Naive thymus-derived CD4-positive, alpha-beta T cell (primary cell): ENCODE measurements around the gene DLK1. TPM values are rescaled to one million over a fixed set of nuclear protein-coding genes. Genes with fewer than 3 reads are reported as not detected.

Experiments
- ATAC-seq: fragments of 150-1000 bp; cut with Tn5 transposase; 2 replicates; pipeline ENCODE4 v1.10.0; 2021; ENCODE audit warnings: mild to moderate bottlenecking, moderate library complexity
- CTCF ChIA-PET: fragments of 350-600 bp; sonication (Branson Sonifier 250); formaldehyde crosslinking; loops from one replicate; lab custom pipeline; 2021; ENCODE audit warnings: antibody characterized with exemption; lab: Charles Lee
- POLR2A ChIA-PET: fragments of 350-600 bp; sonication (Branson Sonifier 250); formaldehyde crosslinking; loops from one replicate; lab custom pipeline; 2021; ENCODE audit warnings: antibody characterized with exemption, inconsistent platforms; lab: Charles Lee
- DNase-seq, 9 donors: peaks; one replicate each; pipeline versions ENCODE4 v3.0.0 to v3.0.0-alpha.2; 2020 to 2022; ENCODE audit warnings: mixed read lengths in 1 of 9
- H3K27ac ChIP-seq: one replicate; pipeline ENCODE4 v1.7.0; 2013; ENCODE audit warnings: mild to moderate bottlenecking, low read depth, low read length, moderate library complexity
- H3K27me3 ChIP-seq, 2 donors: one replicate each; pipeline ENCODE4 v1.7.0; 2013; ENCODE audit warnings: low read length in 2 of 2, mild to moderate bottlenecking in 2 of 2, moderate library complexity in 2 of 2; ENCODE audit not compliant: control insufficient read depth in 2 of 2, insufficient read depth in 2 of 2
- H3K36me3 ChIP-seq, 3 experiments: 1 replicate in 2 of 3; 2 replicates in 1 of 3; pipeline ENCODE4 v1.7.0; 2013; ENCODE audit warnings: low read length in 3 of 3, mild to moderate bottlenecking in 3 of 3, moderate library complexity in 1 of 3; ENCODE audit not compliant: insufficient read depth in 3 of 3, control insufficient read depth in 2 of 3
- H3K4me1 ChIP-seq, 2 donors: one replicate each; pipeline ENCODE4 v1.7.0; 2013; ENCODE audit warnings: low read length in 2 of 2, mild to moderate bottlenecking in 2 of 2, moderate library complexity in 1 of 2; ENCODE audit not compliant: control insufficient read depth in 2 of 2, insufficient read depth in 2 of 2
- H3K4me3 ChIP-seq: 2 replicates; pipeline ENCODE4 v1.7.0; 2013; ENCODE audit warnings: mild to moderate bottlenecking, low read length
- H3K9me3 ChIP-seq, 3 experiments: 1 replicate in 2 of 3; 2 replicates in 1 of 3; pipeline ENCODE4 v1.7.0; 2013; ENCODE audit warnings: low read length in 3 of 3; ENCODE audit not compliant: control insufficient read depth in 2 of 3
- H3K27ac Mint-ChIP-seq, 9 donors: one replicate each; pipeline ENCODE4 v1.8.0; 2020 to 2022; ENCODE audit warnings: mixed read lengths in 9 of 9, mild to moderate bottlenecking in 8 of 9, moderate library complexity in 5 of 9, inconsistent platforms in 2 of 9
- H3K27me3 Mint-ChIP-seq, 5 donors: one replicate each; pipeline ENCODE4 v1.8.0; 2021 to 2022; ENCODE audit warnings: mixed read lengths in 5 of 5, mild to moderate bottlenecking in 1 of 5
- H3K36me3 Mint-ChIP-seq, 5 donors: one replicate each; pipeline ENCODE4 v1.8.0; 2020 to 2022; ENCODE audit warnings: mixed read lengths in 5 of 5, mild to moderate bottlenecking in 3 of 5, inconsistent platforms in 1 of 5
- H3K4me1 Mint-ChIP-seq, 7 donors: one replicate each; pipeline ENCODE4 v1.8.0; 2020 to 2022; ENCODE audit warnings: mixed read lengths in 7 of 7, mild to moderate bottlenecking in 3 of 7, inconsistent platforms in 1 of 7
- H3K4me3 Mint-ChIP-seq, 10 donors: one replicate each; pipeline ENCODE4 v1.8.0; 2020 to 2022; ENCODE audit warnings: mild to moderate bottlenecking in 10 of 10, mixed read lengths in 10 of 10, moderate library complexity in 6 of 10, inconsistent platforms in 2 of 10
- H3K9me3 Mint-ChIP-seq, 11 donors: one replicate each; pipeline ENCODE4 v1.8.0; 2020 to 2022; ENCODE audit warnings: mixed read lengths in 11 of 11, mild to moderate bottlenecking in 4 of 11, inconsistent platforms in 1 of 11, moderate library complexity in 1 of 11
- intact Hi-C, 2 donors: fragments of 100-400 bp; cut with micrococcal nuclease; formaldehyde crosslinking; loops; one replicate each; pipeline ENCODE4 v1.15.1; 2023
- polyA plus RNA-seq, 2 donors: library from polyadenylated mRNA; unstranded; fragments of 300-500 nt; fragmentation: Illumina TruSeq; gene quantifications; one replicate each; pipeline ENCODE4 v1.2.3, GENCODE V29; 2021
- total RNA-seq, 6 experiments: library from RNA in 5 of 6; stranded (reverse) in 5 of 6; gene quantifications; 1 replicate in 5 of 6; 2 replicates in 1 of 6; pipeline ENCODE4 v1.2.3 and lab custom pipeline; 2021 to 2026

The DLK1 gene
- total and polyA plus RNA-seq, 7 experiments from 2014 or later = not detected

- H3K27me3 ChIP-seq = no peaks in the 10 kb centered on the region
- Mint-ChIP-seq H3K4me3 (no peak overlapping the region), H3K27me3 (peaks cover 14 to 47% (median 26%) of the 10 kb centered on the region in 5 donors), H3K27ac (no peak overlapping the region), H3K9me3 (peaks cover 0 to 9% (median 0%) of the 10 kb centered on the region in 11 donors), H3K4me1 (no peaks in the 10 kb centered on the region), H3K36me3 (peaks cover 0 to 4% (median 0%) of the 10 kb centered on the region in 5 donors)
- no peaks in the 10 kb centered on the region for H3K4me1 ChIP-seq
- CTCF ChIA-PET = no interaction called here
- no peak overlapping the region for H3K27ac ChIP-seq
- intact Hi-C loops = no loop called here
- DNase-seq = no peak
- H3K36me3 ChIP-seq = no peaks in the 10 kb centered on the region
- H3K4me3 ChIP-seq = no peak overlapping the region
- POLR2A ChIA-PET = no interaction called here
- H3K9me3 ChIP-seq = no peaks in the 10 kb centered on the region
- no peak for ATAC-seq
Measured at GRCh38 chr14:100750762-100751699, 24.3 kb downstream of the DLK1 start.

DNA sequence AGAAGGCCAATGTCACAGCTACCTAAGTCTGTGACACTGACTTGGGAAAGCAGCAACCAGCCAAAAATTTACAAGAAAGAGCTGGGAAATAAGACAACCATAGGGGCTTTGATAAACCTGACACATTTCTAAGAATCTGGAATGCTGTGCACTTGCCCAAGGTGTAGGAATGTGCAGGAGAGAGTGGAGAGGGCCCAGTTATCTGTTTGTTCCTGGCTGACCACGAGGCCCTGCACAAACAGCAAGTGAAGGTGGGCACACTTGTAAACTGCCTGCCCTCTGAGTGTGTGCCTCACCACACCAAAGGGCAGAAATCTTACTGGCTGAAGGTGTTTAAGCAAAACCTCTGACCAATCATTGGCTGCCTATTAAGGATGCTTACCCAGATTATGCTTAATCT is 27.3 kb downstream of the DLK1 start:
- ATAC-seq = no peak
- H3K36me3 ChIP-seq = no peaks in the 10 kb centered on the region
- H3K4me3 Mint-ChIP-seq = no peak overlapping the region
- H3K9me3 ChIP-seq = no peaks in the 10 kb centered on the region
- peaks cover 15 to 51% (median 33%) of the 10 kb centered on the region in 5 donors for H3K27me3 Mint-ChIP-seq
- H3K27ac ChIP-seq = no peak overlapping the region
- no peaks in the 10 kb centered on the region for H3K4me1 Mint-ChIP-seq
- DNase-seq = no peak
- no peak overlapping the region for H3K4me3 ChIP-seq
- H3K27ac Mint-ChIP-seq = no peak overlapping the region
- POLR2A ChIA-PET = no interaction called here
- H3K27me3 ChIP-seq = no peaks in the 10 kb centered on the region
- H3K4me1 ChIP-seq = no peaks in the 10 kb centered on the region
- intact Hi-C loops = no loop called here
- CTCF ChIA-PET = interaction anchor here (0.5 kb wide), 1 partner anchor 893 kb away, joined by 5 read pairs; no protein-coding TSS in a partner anchor
- peaks cover 0 to 4% (median 0%) of the 10 kb centered on the region in 5 donors for H3K36me3 Mint-ChIP-seq
- peaks cover 0 to 9% (median 0%) of the 10 kb centered on the region in 11 donors for H3K9me3 Mint-ChIP-seq

- ChIA-PET POLR2A (no interaction called here), CTCF (no interaction called here)
- intact Hi-C loops = no loop called here
- Mint-ChIP-seq H3K27me3 (peaks cover 15 to 48% (median 32%) of the 10 kb centered on the region in 5 donors), H3K4me3 (no peak overlapping the region), H3K36me3 (peaks cover 0 to 4% (median 0%) of the 10 kb centered on the region in 5 donors), H3K27ac (no peak overlapping the region), H3K9me3 (peaks cover 0 to 9% (median 0%) of the 10 kb centered on the region in 11 donors), H3K4me1 (no peaks in the 10 kb centered on the region)
- Histone ChIP-seq H3K36me3 (no peaks in the 10 kb centered on the region), H3K4me1 (no peaks in the 10 kb centered on the region), H3K27ac (no peak overlapping the region), H3K27me3 (no peaks in the 10 kb centered on the region), H3K9me3 (no peaks in the 10 kb centered on the region), H3K4me3 (no peak overlapping the region)
- ATAC-seq = no peak
- DNase-seq = no peak
Measured at GRCh38 chr14:100755649-100756048, 29.0 kb downstream of the DLK1 start.

- H3K27ac Mint-ChIP-seq = no peak overlapping the region
- Histone ChIP-seq H3K27me3 (no peaks in the 10 kb centered on the region), H3K9me3 (no peaks in the 10 kb centered on the region), H3K27ac (no peak overlapping the region), H3K4me3 (no peak overlapping the region), H3K4me1 (no peaks in the 10 kb centered on the region), H3K36me3 (no peaks in the 10 kb centered on the region)
- H3K9me3 Mint-ChIP-seq = no peaks in the 10 kb centered on the region
- ChIA-PET POLR2A (no interaction called here), CTCF (no interaction called here)
- H3K4me3 Mint-ChIP-seq = no peak overlapping the region
- peaks cover 0 to 2% (median 0%) of the 10 kb centered on the region in 7 donors for H3K4me1 Mint-ChIP-seq
- peaks cover 0 to 15% (median 8%) of the 10 kb centered on the region in 5 donors for H3K27me3 Mint-ChIP-seq
- intact Hi-C loops = no loop called here
- no peak for ATAC-seq
- no peak for DNase-seq
- H3K36me3 Mint-ChIP-seq = no peaks in the 10 kb centered on the region
Measured at GRCh38 chr14:100761481-100761880, 34.8 kb downstream of the DLK1 start.

- ChIA-PET CTCF (no interaction called here), POLR2A (no interaction called here)
- intact Hi-C loops = no loop called here
- H3K4me1 ChIP-seq = no peaks in the 10 kb centered on the region
- peaks cover 0 to 15% (median 9%) of the 10 kb centered on the region in 5 donors for H3K27me3 Mint-ChIP-seq
- no peak overlapping the region for H3K4me3 ChIP-seq
- no peak overlapping the region for H3K4me3 Mint-ChIP-seq
- no peaks in the 10 kb centered on the region for H3K9me3 Mint-ChIP-seq
- no peaks in the 10 kb centered on the region for H3K9me3 ChIP-seq
- no peaks in the 10 kb centered on the region for H3K36me3 Mint-ChIP-seq
- no peak overlapping the region for H3K27ac ChIP-seq
- H3K27ac Mint-ChIP-seq = no peak overlapping the region
- no peaks in the 10 kb centered on the region for H3K36me3 ChIP-seq
- peaks cover 0 to 2% (median 0%) of the 10 kb centered on the region in 7 donors for H3K4me1 Mint-ChIP-seq
- no peaks in the 10 kb centered on the region for H3K27me3 ChIP-seq
- ATAC-seq = no peak
- DNase-seq = no peak
Measured at GRCh38 chr14:100762089-100762515, 35.4 kb downstream of the DLK1 start.

DNA sequence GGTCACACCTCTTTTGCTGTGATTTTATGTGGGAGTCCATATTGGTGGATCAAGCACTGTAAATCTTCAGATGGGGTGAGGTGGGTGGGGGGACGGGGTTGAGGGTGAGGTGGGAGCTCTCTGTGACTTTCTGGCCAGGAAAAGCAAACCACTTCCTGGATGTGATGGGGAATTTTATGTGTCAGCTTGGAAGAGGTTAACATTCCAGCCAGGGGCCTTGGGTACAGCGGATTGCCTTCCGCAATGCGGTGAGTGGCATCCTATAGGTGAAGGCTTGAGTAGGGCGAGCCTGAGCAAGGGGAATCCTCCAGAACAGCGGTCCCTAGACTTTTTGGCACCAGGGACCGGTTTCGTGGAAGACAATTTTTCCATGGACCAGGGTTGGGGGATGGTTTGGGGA is 36.2 kb downstream of the DLK1 start:
- H3K36me3 Mint-ChIP-seq = no peaks in the 10 kb centered on the region
- H3K27me3 Mint-ChIP-seq = peaks cover 6 to 15% (median 8%) of the 10 kb centered on the region in 5 donors
- ATAC-seq = no peak
- no peaks in the 10 kb centered on the region for H3K9me3 Mint-ChIP-seq
- DNase-seq = no peak
- ChIA-PET CTCF (no interaction called here), POLR2A (no interaction called here)
- H3K27ac Mint-ChIP-seq = no peak overlapping the region
- Histone ChIP-seq H3K36me3 (no peaks in the 10 kb centered on the region), H3K27me3 (no peaks in the 10 kb centered on the region), H3K4me3 (no peak overlapping the region), H3K4me1 (no peaks in the 10 kb centered on the region), H3K9me3 (no peaks in the 10 kb centered on the region), H3K27ac (no peak overlapping the region)
- peaks cover 0 to 2% (median 0%) of the 10 kb centered on the region in 7 donors for H3K4me1 Mint-ChIP-seq
- intact Hi-C loops = no loop called here
- no peak overlapping the region for H3K4me3 Mint-ChIP-seq
